CD4-positive, alpha-beta T cell treated with Interleukin-15 for 4 hours (primary cell): ENCODE results near the gene USP47.
A peak's percentile ranks its signal among the peaks of the same experiment; 100 is the strongest.

Source experiments
- DNase-seq: peaks from one replicate; pipeline ENCODE4 v3.0.0-alpha.2; 2020; ENCODE audit warnings: low spot score

The USP47 gene

GRCh38 chr11:11867720-11868119 is 25.9 kb downstream of the USP47 start:
- DNase-seq: no peak

GRCh38 chr11:11871991-11872401 is 30.2 kb downstream of the USP47 start:
- no peak for DNase-seq

GRCh38 chr11:11876458-11876857 is 34.7 kb downstream of the USP47 start:
- no peak for DNase-seq

GRCh38 chr11:11880179-11880578 is 38.4 kb downstream of the USP47 start:
- no peak for DNase-seq

GRCh38 chr11:11882539-11882938 is 40.8 kb downstream of the USP47 start:
- no peak for DNase-seq

- no peak for DNase-seq
Observed at GRCh38 chr11:11884351-11884750, 42.6 kb downstream of the USP47 start.

GRCh38 chr11:11884774-11885481 is 43.2 kb downstream of the USP47 start:
- DNase-seq: peak; percentile 9

GRCh38 chr11:11894486-11894885 is 52.7 kb downstream of the USP47 start:
- no peak for DNase-seq

GRCh38 chr11:11895672-11896071 is 53.9 kb downstream of the USP47 start:
- DNase-seq: no peak

- DNase-seq: no peak
Observed at GRCh38 chr11:11898648-11899047, 56.9 kb downstream of the USP47 start.

- DNase-seq: no peak
Observed at GRCh38 chr11:11899401-11899800, 57.6 kb downstream of the USP47 start.

- no peak for DNase-seq
Observed at GRCh38 chr11:11901929-11902328, 60.2 kb downstream of the USP47 start.

- no peak for DNase-seq
Observed at GRCh38 chr11:11909727-11910126, 68.0 kb downstream of the USP47 start.

GRCh38 chr11:11910541-11910940 is 68.8 kb downstream of the USP47 start:
- no peak for DNase-seq

GRCh38 chr11:11913395-11913794 is 71.6 kb downstream of the USP47 start:
- DNase-seq: no peak

- no peak for DNase-seq
Observed at GRCh38 chr11:11915625-11916024, 73.9 kb downstream of the USP47 start.

- DNase-seq: no peak
Observed at GRCh38 chr11:11916981-11917399, 75.2 kb downstream of the USP47 start.

- no peak for DNase-seq
Observed at GRCh38 chr11:11923828-11924227, 82.1 kb downstream of the USP47 start.

- DNase-seq: no peak
Observed at GRCh38 chr11:11929920-11930319, 88.1 kb downstream of the USP47 start.

GRCh38 chr11:11931461-11932055 is 89.8 kb downstream of the USP47 start:
- peak; percentile 40 for DNase-seq

- DNase-seq: no peak
Observed at GRCh38 chr11:11935536-11935935, 93.8 kb downstream of the USP47 start.

- no peak for DNase-seq
Observed at GRCh38 chr11:11937433-11937832, 95.7 kb downstream of the USP47 start.

GRCh38 chr11:11937957-11938356 is 96.2 kb downstream of the USP47 start:
- DNase-seq: no peak

GRCh38 chr11:11940551-11940950 is 98.8 kb downstream of the USP47 start:
- no peak for DNase-seq
